ENCODE data around the gene C1GALT1.

GRCh38 chr7:7165372-7165771 is 17.0 kb upstream of the C1GALT1 start:
- TF ChIP-seq GATA2 (IDR thresholded peaks at IDR 0.05; ENCODE audit: low read depth, low read length): no peak
- TF ChIP-seq GATA3 (IDR thresholded peaks at IDR 0.05; ENCODE audit: low read depth, low read length): no peak
